Neural progenitor cell (in vitro differentiated cells): ENCODE measurements around the gene RHOBTB3. TPM values are rescaled to one million over a fixed set of nuclear protein-coding genes. Genes with fewer than 3 reads are reported as not detected.

ENCODE experiments used
- DNase-seq: peaks from one replicate; pipeline ENCODE4 v3.0.0-alpha.2; 2016; ENCODE audit warnings: low spot score
- H2AFZ ChIP-seq: fragments of 200-600 bp; sonication (generic); replicated peaks from 2 replicates; pipeline ENCODE4 v1.6.1; 2016; ENCODE audit warnings: antibody characterized with exemption
- H3F3A ChIP-seq: fragments of 200-600 bp; sonication (generic); 2 replicates; pipeline ENCODE4 v1.6.1; 2016; ENCODE audit warnings: antibody characterized with exemption, low read depth
- H3K27ac ChIP-seq: fragments of 200-600 bp; sonication (generic); 2 replicates; pipeline ENCODE4 v1.5.1; 2016; ENCODE audit warnings: mild to moderate bottlenecking
- H3K27me3 ChIP-seq: fragments of 200-600 bp; sonication (generic); 2 replicates; pipeline ENCODE4 v1.6.1; 2016; ENCODE audit warnings: mild to moderate bottlenecking, moderate library complexity
- H3K36me3 ChIP-seq: fragments of 200-600 bp; sonication (generic); 2 replicates; pipeline ENCODE4 v1.5.1; 2016
- H3K4me1 ChIP-seq: fragments of 200-600 bp; sonication (generic); 2 replicates; pipeline ENCODE4 v1.6.1; 2016; ENCODE audit warnings: mixed run types
- H3K4me2 ChIP-seq: fragments of 200-600 bp; sonication (generic); 2 replicates; pipeline ENCODE4 v1.6.1; 2016
- H3K4me3 ChIP-seq: fragments of 200-600 bp; sonication (generic); 2 replicates; pipeline ENCODE4 v1.5.1; 2016
- H3K79me2 ChIP-seq: fragments of 200-600 bp; sonication (generic); 2 replicates; pipeline ENCODE4 v1.6.1; 2016; ENCODE audit warnings: low read depth
- H3K9ac ChIP-seq: fragments of 200-600 bp; sonication (generic); 2 replicates; pipeline ENCODE4 v1.6.1; 2016
- H3K9me3 ChIP-seq: fragments of 200-600 bp; sonication (generic); 2 replicates; pipeline ENCODE4 v1.5.1; 2016; ENCODE audit warnings: low read depth
- H4K20me1 ChIP-seq: fragments of 200-600 bp; sonication (generic); 2 replicates; pipeline ENCODE4 v1.6.1; 2016; ENCODE audit warnings: low read depth
- H3K27ac Mint-ChIP-seq: 3 replicates; pipeline ENCODE4 v1.8.0; 2021; ENCODE audit warnings: mixed read lengths
- H3K27me3 Mint-ChIP-seq: 2 replicates; pipeline ENCODE4 v1.8.0; 2022; ENCODE audit warnings: low read depth, mild to moderate bottlenecking, inconsistent platforms, moderate library complexity, mixed read lengths; ENCODE audit not compliant: insufficient read depth
- H3K36me3 Mint-ChIP-seq: 3 replicates; pipeline ENCODE4 v1.8.0; 2021; ENCODE audit warnings: mixed read lengths
- H3K4me1 Mint-ChIP-seq: 3 replicates; pipeline ENCODE4 v1.8.0; 2021; ENCODE audit warnings: mixed read lengths
- H3K4me3 Mint-ChIP-seq: 3 replicates; pipeline ENCODE4 v1.8.0; 2021; ENCODE audit warnings: mild to moderate bottlenecking, moderate library complexity, mixed read lengths
- H3K9me3 Mint-ChIP-seq: 3 replicates; pipeline ENCODE4 v1.8.0; 2020; ENCODE audit warnings: mixed read lengths
- CTCF ChIP-seq: fragments of 200-600 bp; sonication (generic); IDR thresholded peaks from 2 replicates; pipeline ENCODE4 v1.5.1; 2017; ENCODE audit warnings: antibody characterized with exemption, mild to moderate bottlenecking
- EZH2 ChIP-seq: fragments of 200-600 bp; sonication (generic); IDR thresholded peaks from 2 replicates; pipeline ENCODE4 v1.6.1; 2017; ENCODE audit warnings: antibody characterized with exemption, mild to moderate bottlenecking, moderate library complexity
- EZH2phosphoT487 ChIP-seq: fragments of 200-600 bp; sonication (generic); IDR thresholded peaks from 2 replicates; pipeline ENCODE4 v1.6.1; 2017; ENCODE audit warnings: antibody characterized with exemption
- total RNA-seq: library from RNA; depleted of rRNA; stranded (reverse); fragments of >200 nt; gene quantifications from 2 replicates; pipeline ENCODE4 v1.2.3, GENCODE V29; 2015; ENCODE audit warnings: low replicate concordance

Gene RHOBTB3
- total RNA-seq, 1 donor from 2014 or later, result 3.6 TPM

GRCh38 chr5:95816776-95817175, 85.6 kb downstream of the RHOBTB3 start:
- H3K9me3 Mint-ChIP-seq, result no peaks in the 10 kb centered on the region
- Histone ChIP-seq H3K36me3 (no peaks in the 10 kb centered on the region), H3K4me3 (no peak overlapping the region), H3K4me2 (no peak overlapping the region), H4K20me1 (no peaks in the 10 kb centered on the region), H3K27me3 (no peaks in the 10 kb centered on the region), H3K9me3 (no peaks in the 10 kb centered on the region), H3F3A (peaks cover 4% of the 10 kb centered on the region), H3K27ac (no peak overlapping the region), H3K79me2 (peaks cover 4% of the 10 kb centered on the region), H3K9ac (no peak overlapping the region), H3K4me1 (peaks cover 11% of the 10 kb centered on the region), H2AFZ (no peak overlapping the region)
- no peak overlapping the region for H3K27ac Mint-ChIP-seq
- no peak for DNase-seq
- H3K36me3 Mint-ChIP-seq, result peaks cover 6% of the 10 kb centered on the region
- no peak for TF ChIP-seq EZH2
- no peak for TF ChIP-seq EZH2phosphoT487
- TF ChIP-seq CTCF, result no peak
- no peak overlapping the region for H3K4me3 Mint-ChIP-seq
- H3K27me3 Mint-ChIP-seq, result peaks cover 3% of the 10 kb centered on the region
- peaks cover 20% of the 10 kb centered on the region for H3K4me1 Mint-ChIP-seq

- Mint-ChIP-seq H3K9me3 (no peaks in the 10 kb centered on the region), H3K27ac (no peak overlapping the region), H3K4me3 (no peak overlapping the region), H3K36me3 (peaks cover 6% of the 10 kb centered on the region), H3K27me3 (peaks cover 3% of the 10 kb centered on the region), H3K4me1 (peaks cover 21% of the 10 kb centered on the region)
- peak; percentile 27 for DNase-seq
- Histone ChIP-seq H4K20me1 (no peaks in the 10 kb centered on the region), H3F3A (peaks cover 10% of the 10 kb centered on the region), H3K79me2 (peaks cover 4% of the 10 kb centered on the region), H2AFZ (no peak overlapping the region), H3K4me1 (peaks cover 11% of the 10 kb centered on the region), H3K36me3 (no peaks in the 10 kb centered on the region), H3K9ac (no peak overlapping the region), H3K27me3 (no peaks in the 10 kb centered on the region), H3K4me3 (no peak overlapping the region), H3K9me3 (no peaks in the 10 kb centered on the region), H3K4me2 (peak overlapping the region; percentile 3), H3K27ac (no peak overlapping the region)
- TF ChIP-seq EZH2phosphoT487 (no peak), EZH2 (no peak), CTCF (no peak)
These were observed 86.3 kb downstream of the RHOBTB3 start for GRCh38 chr5:95817430-95817829.

- Histone ChIP-seq H3K4me1 (peaks cover 19% of the 10 kb centered on the region), H3K9me3 (no peaks in the 10 kb centered on the region), H3K27me3 (no peaks in the 10 kb centered on the region), H3K4me2 (peak overlapping the region; percentile 3), H4K20me1 (no peaks in the 10 kb centered on the region), H3K27ac (no peak overlapping the region), H3K4me3 (no peak overlapping the region), H3K79me2 (peaks cover 4% of the 10 kb centered on the region), H3F3A (peaks cover 18% of the 10 kb centered on the region), H3K36me3 (no peaks in the 10 kb centered on the region), H3K9ac (no peak overlapping the region), H2AFZ (no peak overlapping the region)
- no peak for DNase-seq
- H3K27me3 Mint-ChIP-seq, result peaks cover 3% of the 10 kb centered on the region
- no peak overlapping the region for H3K27ac Mint-ChIP-seq
- peaks cover 6% of the 10 kb centered on the region for H3K36me3 Mint-ChIP-seq
- peaks cover 31% of the 10 kb centered on the region for H3K4me1 Mint-ChIP-seq
- H3K9me3 Mint-ChIP-seq, result no peaks in the 10 kb centered on the region
- H3K4me3 Mint-ChIP-seq, result no peak overlapping the region
- TF ChIP-seq EZH2 (no peak), EZH2phosphoT487 (no peak), CTCF (no peak)
These were observed 87.3 kb downstream of the RHOBTB3 start for GRCh38 chr5:95818181-95819147.
